K562 (cell line): Measurements from ENCODE around the gene CCNI.

Experiments
- JUNB ChIP-seq: fragments of 450-650 bp; formaldehyde crosslinking; conservative IDR thresholded peaks from 2 replicates; pipeline ENCODE4 v1.4.0; 2020; ENCODE audit warnings: mild to moderate bottlenecking
- MED1 ChIP-seq: sonication (generic); formaldehyde crosslinking; IDR thresholded peaks from 2 replicates; pipeline ENCODE4 v1.8.1; 2023; ENCODE audit warnings: missing genetic modification reagents, borderline replicate concordance

GRCh38 chr4:77078401-77078800 lies 2.6 kb upstream of the CCNI start:
- TF ChIP-seq JUNB (CRISPR knock-in tag) = no peak
- no peak for TF ChIP-seq MED1
